ENCODE data around the gene WFDC8. TPM values are rescaled to one million over a fixed set of nuclear protein-coding genes. Genes with fewer than 3 reads are reported as not detected.

Gene WFDC8
- total RNA-seq, 2 experiments from 2014 or later = not detected

DNA sequence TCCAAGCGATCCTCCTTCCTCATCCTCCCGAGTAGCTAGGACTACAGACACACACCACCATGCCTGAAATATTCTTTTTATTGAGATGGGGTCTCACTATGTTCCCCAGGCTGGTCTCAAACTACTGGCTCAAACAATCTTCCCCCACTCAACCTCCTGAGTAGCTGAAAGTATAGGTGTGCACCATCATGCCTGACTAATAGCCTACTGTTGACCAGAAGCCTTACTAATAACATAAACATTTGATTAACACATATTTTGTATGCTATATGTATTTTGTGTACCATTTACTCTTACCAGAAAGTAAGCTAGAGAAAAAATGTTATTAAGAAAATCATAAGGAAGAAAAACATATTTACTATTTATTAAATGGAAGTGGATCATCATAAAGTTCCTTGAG is 38.5 kb upstream of the WFDC8 start:
- H3K79me2 ChIP-seq (ENCODE audit: insufficient read depth, low read depth, low read length) = no peaks in the 10 kb centered on the region
- peaks cover 4% of the 10 kb centered on the region; the same call in 1 of the 2 replicates for H3K9me2 ChIP-seq (ENCODE audit: insufficient read depth, low read length)
- H2AFZ ChIP-seq (ENCODE audit: low read length) = no peak overlapping the region
- no peaks in the 10 kb centered on the region for H3K36me3 ChIP-seq (ENCODE audit: insufficient read depth, low read length)
- no peaks in the 10 kb centered on the region for H3K9me3 ChIP-seq (ENCODE audit: low read length)
- TF ChIP-seq EZH2phosphoT487 (IDR thresholded peaks at IDR 0.05; ENCODE audit: borderline replicate concordance, low read depth, low read length) = no peak
- no peak for TF ChIP-seq CTCF (conservative IDR thresholded peaks at IDR 0.05; ENCODE audit: low read length)
- H3K27ac ChIP-seq (ENCODE audit: low read depth, low read length, poor library complexity, severe bottlenecking) = no peak overlapping the region
- intact Hi-C loops (cut with micrococcal nuclease; ENCODE audit: unreplicated experiment) = no loop called here
- no peak overlapping the region for H3K4me2 ChIP-seq (ENCODE audit: low read length)
- no TSS peak for BruUV-seq (replicated peaks)
- H3K4me3 ChIP-seq (ENCODE audit: low read depth, low read length, poor library complexity, severe bottlenecking) = no peak overlapping the region
- CTCF ChIA-PET (ENCODE audit: unreplicated experiment) = no interaction called here
- H3K4me1 ChIP-seq (ENCODE audit: insufficient read depth, low read length, poor library complexity, severe bottlenecking) = no peaks in the 10 kb centered on the region
- DNase-seq (ENCODE audit: low spot score) = no peak
- POLR2A ChIA-PET = no interaction called here
- H4K20me1 ChIP-seq (ENCODE audit: insufficient read depth, low read length) = no peaks in the 10 kb centered on the region

DNA sequence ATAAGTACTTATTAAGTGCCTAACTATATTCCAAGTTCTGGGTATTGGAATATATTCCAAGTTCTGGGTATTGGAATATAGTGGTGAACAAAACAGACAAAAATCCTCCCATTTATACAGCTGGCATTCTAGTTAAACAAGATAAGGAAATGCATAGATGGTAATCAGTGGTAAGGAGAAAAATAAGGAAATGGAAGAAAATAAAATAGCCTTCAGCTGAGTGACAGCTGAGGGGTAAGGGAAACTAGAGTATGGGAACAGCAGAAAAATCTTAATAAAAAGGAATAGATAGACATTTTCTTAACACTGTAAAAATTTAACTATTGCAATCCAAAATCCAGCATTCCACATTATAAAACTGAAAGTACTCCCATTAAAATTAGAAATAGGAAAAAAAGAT is 33.2 kb upstream of the WFDC8 start:
- TF ChIP-seq CTCF (conservative IDR thresholded peaks at IDR 0.05; ENCODE audit: low read length) (no peak), EZH2phosphoT487 (IDR thresholded peaks at IDR 0.05; ENCODE audit: borderline replicate concordance, low read depth, low read length) (no peak)
- ChIA-PET CTCF (ENCODE audit: unreplicated experiment) (no interaction called here), POLR2A (no interaction called here)
- Histone ChIP-seq H3K9me2 (ENCODE audit: insufficient read depth, low read length) (peaks cover 4% of the 10 kb centered on the region; the same call in 1 of the 2 replicates), H3K4me1 (ENCODE audit: insufficient read depth, low read length, poor library complexity, severe bottlenecking) (no peaks in the 10 kb centered on the region), H3K27ac (ENCODE audit: low read depth, low read length, poor library complexity, severe bottlenecking) (no peak overlapping the region), H2AFZ (ENCODE audit: low read length) (no peak overlapping the region), H3K79me2 (ENCODE audit: insufficient read depth, low read depth, low read length) (no peaks in the 10 kb centered on the region), H3K9me3 (ENCODE audit: low read length) (no peaks in the 10 kb centered on the region), H3K36me3 (ENCODE audit: insufficient read depth, low read length) (no peaks in the 10 kb centered on the region), H3K4me3 (ENCODE audit: low read depth, low read length, poor library complexity, severe bottlenecking) (no peak overlapping the region), H4K20me1 (ENCODE audit: insufficient read depth, low read length) (no peaks in the 10 kb centered on the region), H3K4me2 (ENCODE audit: low read length) (no peak overlapping the region)
- intact Hi-C loops (cut with micrococcal nuclease; ENCODE audit: unreplicated experiment) = no loop called here
- BruUV-seq (replicated peaks) = no TSS peak
- no peak for DNase-seq (ENCODE audit: low spot score)

DNA sequence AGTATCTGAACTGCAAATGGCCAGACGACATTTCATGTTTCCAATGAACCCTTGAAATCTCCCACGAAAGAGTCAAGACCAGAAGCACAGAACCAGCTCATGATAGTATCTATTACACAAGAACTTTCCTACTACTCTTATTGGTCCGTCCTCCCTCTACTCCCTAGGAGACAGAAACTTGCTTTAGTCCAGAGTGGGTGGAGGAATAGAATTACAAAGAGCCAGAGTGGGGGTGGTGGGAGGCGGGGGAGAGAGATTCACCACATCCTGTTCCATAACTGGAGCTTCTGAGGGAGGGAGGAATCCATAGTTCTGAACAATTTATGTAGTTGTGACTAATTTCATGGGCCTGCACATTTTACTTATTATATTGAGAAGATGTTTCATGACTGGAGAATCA is 32.0 kb upstream of the WFDC8 start:
- CTCF ChIA-PET (ENCODE audit: unreplicated experiment) = no interaction called here
- no peak for DNase-seq (ENCODE audit: low spot score)
- POLR2A ChIA-PET = no interaction called here
- Histone ChIP-seq H3K36me3 (ENCODE audit: insufficient read depth, low read length) (no peaks in the 10 kb centered on the region), H3K27ac (ENCODE audit: low read depth, low read length, poor library complexity, severe bottlenecking) (no peak overlapping the region), H3K9me3 (ENCODE audit: low read length) (no peaks in the 10 kb centered on the region), H3K4me1 (ENCODE audit: insufficient read depth, low read length, poor library complexity, severe bottlenecking) (no peaks in the 10 kb centered on the region), H4K20me1 (ENCODE audit: insufficient read depth, low read length) (no peaks in the 10 kb centered on the region), H3K79me2 (ENCODE audit: insufficient read depth, low read depth, low read length) (no peaks in the 10 kb centered on the region), H3K4me2 (ENCODE audit: low read length) (no peak overlapping the region), H3K4me3 (ENCODE audit: low read depth, low read length, poor library complexity, severe bottlenecking) (no peak overlapping the region), H3K9me2 (ENCODE audit: insufficient read depth, low read length) (peaks cover 1% of the 10 kb centered on the region; the same call in 1 of the 2 replicates), H2AFZ (ENCODE audit: low read length) (no peak overlapping the region)
- intact Hi-C loops (cut with micrococcal nuclease; ENCODE audit: unreplicated experiment) = no loop called here
- TF ChIP-seq CTCF (conservative IDR thresholded peaks at IDR 0.05; ENCODE audit: low read length) = no peak
- no peak for TF ChIP-seq EZH2phosphoT487 (IDR thresholded peaks at IDR 0.05; ENCODE audit: borderline replicate concordance, low read depth, low read length)
- no TSS peak for BruUV-seq (replicated peaks)
